ENCODE data around the gene MID2.
"Not testable (repeated sequence)": the region's sequence is repeated elsewhere in the genome, so short reads cannot be mapped to it uniquely, and the experiment has no call there.

MID2 gene

GRCh38 chrX:107856289-107856688 lies 30.6 kb downstream of the MID2 start:
- no peak overlapping the region for H3K4me3 ChIP-seq (ENCODE audit: low read depth, low read length)
- DNase-seq (ENCODE audit: low read depth): no peak
- TF ChIP-seq CTCF (IDR thresholded peaks at IDR 0.05; ENCODE audit: insufficient read depth, low read depth, low read length, missing control alignments): no peak

GRCh38 chrX:107857041-107857440 lies 31.4 kb downstream of the MID2 start:
- not testable (repeated sequence) for H3K4me3 ChIP-seq (ENCODE audit: low read depth, low read length); DNase-seq (ENCODE audit: low read depth)

- no peak for DNase-seq (ENCODE audit: low read depth)
- H3K4me3 ChIP-seq (ENCODE audit: low read depth, low read length): no peak overlapping the region
- no peak for TF ChIP-seq CTCF (IDR thresholded peaks at IDR 0.05; ENCODE audit: insufficient read depth, low read depth, low read length, missing control alignments)
These were observed 32.2 kb downstream of the MID2 start for GRCh38 chrX:107857837-107858236.

- no peak for DNase-seq (ENCODE audit: low read depth)
- no peak for TF ChIP-seq CTCF (IDR thresholded peaks at IDR 0.05; ENCODE audit: insufficient read depth, low read depth, low read length, missing control alignments)
These were observed 35.4 kb downstream of the MID2 start for GRCh38 chrX:107861056-107861455.

GRCh38 chrX:107871136-107871535 lies 45.5 kb downstream of the MID2 start:
- H3K4me3 ChIP-seq (ENCODE audit: low read depth, low read length): no peak overlapping the region
- no peak for TF ChIP-seq CTCF (IDR thresholded peaks at IDR 0.05; ENCODE audit: insufficient read depth, low read depth, low read length, missing control alignments)
- no peak for DNase-seq (ENCODE audit: low read depth)

More at GRCh38 chrX:107861056-107861455, 35.4 kb downstream of the MID2 start:
- H3K4me3 ChIP-seq (ENCODE audit: low read depth, low read length): no peak overlapping the region

- no peak overlapping the region for H3K4me3 ChIP-seq (ENCODE audit: low read depth, low read length)
- DNase-seq (ENCODE audit: low read depth): no peak
- no peak for TF ChIP-seq CTCF (IDR thresholded peaks at IDR 0.05; ENCODE audit: insufficient read depth, low read depth, low read length, missing control alignments)
These were observed 52.4 kb downstream of the MID2 start for GRCh38 chrX:107878106-107878505.

GRCh38 chrX:107880054-107880610 lies 54.5 kb downstream of the MID2 start:
- DNase-seq (ENCODE audit: low read depth): no peak
- no peak for TF ChIP-seq CTCF (IDR thresholded peaks at IDR 0.05; ENCODE audit: insufficient read depth, low read depth, low read length, missing control alignments)
- H3K4me3 ChIP-seq (ENCODE audit: low read depth, low read length): no peak overlapping the region
